Thyroid gland (tissue), 4 donors: ENCODE measurements around the gene CAMK1D. TPM values are rescaled to one million over a fixed set of nuclear protein-coding genes. Genes with fewer than 3 reads are reported as not detected.

Source experiments
- DNase-seq, 2 donors: peaks; one replicate each; pipeline ENCODE4 v3.0.0-alpha.2; 2019
- H3K27ac ChIP-seq, 3 donors: fragments of 200-600 bp; sonication (generic); 1 replicate in 2 of 3; 2 replicates in 1 of 3; pipeline ENCODE4 v1.5.1; 2016 to 2019; ENCODE audit warnings: mild to moderate bottlenecking in 1 of 3, moderate library complexity in 1 of 3
- H3K27me3 ChIP-seq: fragments of 200-600 bp; sonication (generic); one replicate; pipeline ENCODE4 v1.5.1; 2019
- H3K36me3 ChIP-seq, 2 donors: fragments of 200-600 bp; sonication (generic); one replicate each; pipeline ENCODE4 v1.5.1; 2016 to 2019
- H3K4me1 ChIP-seq, 2 donors: fragments of 200-600 bp; sonication (generic); one replicate each; pipeline ENCODE4 v1.5.1; 2017 to 2019
- H3K4me3 ChIP-seq, 3 donors: fragments of 200-600 bp; sonication (generic); replicated peaks in 1 of 3; 1 replicate in 2 of 3; 2 replicates in 1 of 3; pipeline ENCODE4 v1.5.1; 2016; ENCODE audit warnings: mild to moderate bottlenecking in 1 of 3
- H3K9me3 ChIP-seq: fragments of 200-600 bp; sonication (generic); one replicate; pipeline ENCODE4 v1.5.1; 2017
- CTCF ChIP-seq, 6 experiments: fragments of 200-600 bp in 3 of 6; fragments of 450-650 bp in 3 of 6; sonication (generic) in 3 of 6; IDR thresholded peaks; one replicate each; pipeline ENCODE4 v1.5.1; 2016 to 2019; ENCODE audit warnings: antibody characterized with exemption in 6 of 6, mild to moderate bottlenecking in 2 of 6, inconsistent platforms in 1 of 6, moderate library complexity in 1 of 6
- POLR2A ChIP-seq, 2 donors: fragments of 450-650 bp; IDR thresholded peaks; one replicate each; pipeline ENCODE4 v1.6.1; 2017; ENCODE audit warnings: antibody characterized with exemption in 2 of 2, mild to moderate bottlenecking in 2 of 2, moderate library complexity in 1 of 2
- WGBS, 2 donors: methylation state at CpG; one replicate each; pipeline ENCODE4 v1.1.5; 2017; 5-methylcytosine and 5-hydroxymethylcytosine counted together
- intact Hi-C: fragments of 100-400 bp; cut with DNase I; formaldehyde crosslinking; loops from one replicate; pipeline ENCODE4 v1.15.1; 2023
- total RNA-seq, 4 donors: library from RNA; depleted of rRNA; stranded (reverse); fragments of >200 nt; gene quantifications; one replicate each; pipeline ENCODE4 v1.2.3, GENCODE V29; 2016

CAMK1D gene
- total RNA-seq, 4 donors from 2014 or later, result 12.2 to 29.6 (median 17.4) TPM

- Histone ChIP-seq H3K27me3 (no peaks in the 10 kb centered on the region), H3K4me3 (no peak overlapping the region), H3K9me3 (no peaks in the 10 kb centered on the region), H3K4me1 (peaks cover 12 to 34% of the 10 kb centered on the region in 2 donors), H3K36me3 (no peaks in the 10 kb centered on the region), H3K27ac (peak overlapping the region; percentile 49 to 66 (median 55))
- WGBS, 2 donors, result 31 to 40% methylated on average over 10 of the region's 10 CpGs
- TF ChIP-seq POLR2A (IDR thresholded peaks at IDR 0.05) (no peak), CTCF (IDR thresholded peaks at IDR 0.05) (no peak)
- peak; percentile 51 to 53 for DNase-seq
- intact Hi-C loops, result no loop called here
Observed at GRCh38 chr10:12628964-12629766, 279.8 kb downstream of the CAMK1D start.

GRCh38 chr10:12629767-12630165 is 280.4 kb downstream of the CAMK1D start:
- peaks cover 15 to 38% of the 10 kb centered on the region in 2 donors for H3K4me1 ChIP-seq
- intact Hi-C loops, result no loop called here
- WGBS, 2 donors, result 73 to 76% methylated on average over 5 of the region's 5 CpGs
- H3K27ac ChIP-seq, result peak overlapping the region; percentile 49 to 66 (median 55)
- H3K36me3 ChIP-seq, result no peaks in the 10 kb centered on the region
- H3K4me3 ChIP-seq, result no peak overlapping the region
- no peaks in the 10 kb centered on the region for H3K27me3 ChIP-seq
- no peak for TF ChIP-seq POLR2A (IDR thresholded peaks at IDR 0.05)
- no peak for TF ChIP-seq CTCF (IDR thresholded peaks at IDR 0.05)
- no peaks in the 10 kb centered on the region for H3K9me3 ChIP-seq
- DNase-seq, result no peak

- Histone ChIP-seq H3K4me1 (peaks cover 28 to 53% of the 10 kb centered on the region in 2 donors), H3K9me3 (no peaks in the 10 kb centered on the region)
- no peak for TF ChIP-seq POLR2A (IDR thresholded peaks at IDR 0.05)
- no peak for TF ChIP-seq CTCF (IDR thresholded peaks at IDR 0.05)
Observed at GRCh38 chr10:12631216-12631615, 281.9 kb downstream of the CAMK1D start.

GRCh38 chr10:12631787-12632562 is 282.6 kb downstream of the CAMK1D start:
- intact Hi-C loops, result no loop called here
- WGBS, 2 donors, result 92% methylated on average over 14 of the region's 14 CpGs
- DNase-seq, result no peak
- Histone ChIP-seq H3K36me3 (no peaks in the 10 kb centered on the region), H3K4me3 (no peak overlapping the region), H3K27me3 (no peaks in the 10 kb centered on the region), H3K9me3 (no peaks in the 10 kb centered on the region), H3K27ac (peak overlapping the region in 1 of 3 donors; percentile 5), H3K4me1 (peaks cover 35 to 60% of the 10 kb centered on the region in 2 donors)
- no peak for TF ChIP-seq POLR2A (IDR thresholded peaks at IDR 0.05)
- TF ChIP-seq CTCF (IDR thresholded peaks at IDR 0.05), result no peak

More at GRCh38 chr10:12631216-12631615, 281.9 kb downstream of the CAMK1D start:
- WGBS, 2 donors, result 90% methylated on average over 3 of the region's 3 CpGs
- peak; percentile 56 to 59 for DNase-seq
- Histone ChIP-seq H3K36me3 (no peaks in the 10 kb centered on the region), H3K27ac (peak overlapping the region; percentile 39 to 66 (median 55)), H3K4me3 (no peak overlapping the region), H3K27me3 (no peaks in the 10 kb centered on the region)
- intact Hi-C loops, result no loop called here
